Naive thymus-derived CD8-positive, alpha-beta T cell (primary cell): ENCODE measurements around the gene MTG2. TPM values are rescaled to one million over a fixed set of nuclear protein-coding genes. Genes with fewer than 3 reads are reported as not detected.

Experiments used
- ATAC-seq, 2 donors: fragments of 150-1000 bp; cut with Tn5 transposase in 1 of 2; sonication (Bioruptor Pico), chemical (Tn5 transposase) in 1 of 2; 1 replicate in 1 of 2; 2 replicates in 1 of 2; pipeline ENCODE4 v1.10.0; 2021; ENCODE audit warnings: mild to moderate bottlenecking in 2 of 2, moderate library complexity in 2 of 2
- POLR2A ChIA-PET: fragments of 350-600 bp; sonication (Branson Sonifier 250); formaldehyde crosslinking; loops from one replicate; lab custom pipeline; 2021; ENCODE audit warnings: antibody characterized with exemption; lab: Charles Lee
- DNase-seq, 10 donors: peaks; one replicate each; pipeline versions ENCODE4 v3.0.0 to v3.0.0-alpha.2; 2020 to 2022
- H3K27ac Mint-ChIP-seq, 10 donors: one replicate each; pipeline ENCODE4 v1.8.0; 2020 to 2022; ENCODE audit warnings: mild to moderate bottlenecking in 10 of 10, mixed read lengths in 10 of 10, moderate library complexity in 4 of 10, inconsistent platforms in 1 of 10
- H3K27me3 Mint-ChIP-seq, 5 donors: one replicate each; pipeline ENCODE4 v1.8.0; 2021 to 2022; ENCODE audit warnings: mixed read lengths in 5 of 5
- H3K36me3 Mint-ChIP-seq, 3 donors: one replicate each; pipeline ENCODE4 v1.8.0; 2020 to 2022; ENCODE audit warnings: mixed read lengths in 3 of 3, mild to moderate bottlenecking in 2 of 3, inconsistent platforms in 1 of 3
- H3K4me1 Mint-ChIP-seq, 4 donors: one replicate each; pipeline ENCODE4 v1.8.0; 2021 to 2022; ENCODE audit warnings: mixed read lengths in 4 of 4
- H3K4me3 Mint-ChIP-seq, 10 donors: one replicate each; pipeline ENCODE4 v1.8.0; 2020 to 2022; ENCODE audit warnings: mild to moderate bottlenecking in 10 of 10, mixed read lengths in 10 of 10, moderate library complexity in 6 of 10, inconsistent platforms in 1 of 10
- H3K9me3 Mint-ChIP-seq, 9 donors: one replicate each; pipeline ENCODE4 v1.8.0; 2020 to 2022; ENCODE audit warnings: mixed read lengths in 9 of 9, mild to moderate bottlenecking in 3 of 9, inconsistent platforms in 1 of 9, moderate library complexity in 1 of 9
- polyA plus RNA-seq, 3 donors: library from polyadenylated mRNA; unstranded; fragments of 300-500 nt; fragmentation: Illumina TruSeq; gene quantifications; one replicate each; pipeline ENCODE4 v1.2.3, GENCODE V29; 2021
- total RNA-seq, 8 experiments: library from RNA in 2 of 8; stranded (reverse) in 2 of 8; gene quantifications; one replicate each; pipeline ENCODE4 v1.2.3 and lab custom pipeline; 2021 to 2026

MTG2 gene
- total RNA-seq = 10 to 100 TPM; 44.2 to 45.1 TPM
- polyA plus RNA-seq = 10 to 100 TPM; 21.8 to 28.5 (median 21.9) TPM
- total RNA-seq (lab: John Stamatoyannopoulos, UW) = 15.7 to 50.5 (median 30.1) reads per million in 6 experiments

- DNase-seq (peak; percentile 87 to 97 (median 92)), ATAC-seq (peak; percentile 93 to 94)
- H3K4me1 Mint-ChIP-seq = peaks cover 10 to 48% (median 43%) of the 10 kb centered on the region in 4 donors
- H3K27ac Mint-ChIP-seq = peak within 1 kb of the TSS; percentile 92 to 98 (median 96)
- POLR2A ChIA-PET = interaction anchor here (0.6 to 2.2 kb wide), 5 partner anchors 39 to 152 kb away, joined by 3 to 9 read pairs (median 4); partner anchors contain the start of genes OSBPL2, PSMA7, SS18L1 and TAF4
- H3K36me3 Mint-ChIP-seq = peaks cover 0 to 2% (median 0%) of the 10 kb centered on the region in 3 donors
- peak within 1 kb of the TSS; percentile 84 to 96 (median 92) for H3K4me3 Mint-ChIP-seq
- no peaks in the 10 kb centered on the region for H3K9me3 Mint-ChIP-seq
- peaks cover 0 to 2% (median 0%) of the 10 kb centered on the region in 5 donors for H3K27me3 Mint-ChIP-seq
Measured at GRCh38 chr20:62182469-62183425, at the start of gene MTG2. MTG2 (plus strand) TSS chr20:62183028; CDS start chr20:62193421, 10,393 bp downstream.

- POLR2A ChIA-PET = interaction anchor here (1.0 to 3.6 kb wide), 4 partner anchors 9 to 61 kb away, joined by 6 to 44 read pairs (median 8); partner anchors contain the start of genes LSM14B, PSMA7 and SS18L1
- no peak for DNase-seq
- H3K27ac Mint-ChIP-seq = peak overlapping the region in 7 of 10 donors; percentile 65 to 92 (median 75)
- no peaks in the 10 kb centered on the region for H3K27me3 Mint-ChIP-seq
- ATAC-seq = no peak
- H3K4me1 Mint-ChIP-seq = peaks cover 24 to 53% (median 45%) of the 10 kb centered on the region in 4 donors
- no peaks in the 10 kb centered on the region for H3K9me3 Mint-ChIP-seq
- H3K36me3 Mint-ChIP-seq = peaks cover 8 to 94% (median 20%) of the 10 kb centered on the region in 3 donors
- H3K4me3 Mint-ChIP-seq = peak overlapping the region in 5 of 10 donors; percentile 6 to 55 (median 22)
Measured at GRCh38 chr20:62133051-62133845, 49.6 kb upstream of the MTG2 start.

GRCh38 chr20:62133864-62134263 is 49.0 kb upstream of the MTG2 start:
- H3K9me3 Mint-ChIP-seq = no peaks in the 10 kb centered on the region
- ATAC-seq = peak; percentile 27 to 54
- DNase-seq = no peak
- POLR2A ChIA-PET = interaction anchor here (0.6 to 3.6 kb wide), 5 partner anchors 9 to 68 kb away, joined by 4 to 44 read pairs (median 6); partner anchors contain the start of genes LSM14B, PSMA7, SS18L1 and TAF4
- peaks cover 9 to 94% (median 24%) of the 10 kb centered on the region in 3 donors for H3K36me3 Mint-ChIP-seq
- peaks cover 25 to 50% (median 42%) of the 10 kb centered on the region in 4 donors for H3K4me1 Mint-ChIP-seq
- peak overlapping the region in 4 of 10 donors; percentile 6 to 29 (median 18) for H3K4me3 Mint-ChIP-seq
- H3K27ac Mint-ChIP-seq = peak overlapping the region in 9 of 10 donors; percentile 57 to 85 (median 68)
- no peaks in the 10 kb centered on the region for H3K27me3 Mint-ChIP-seq

- H3K4me3 Mint-ChIP-seq = no peak overlapping the region
- DNase-seq (no peak), ATAC-seq (no peak)
- H3K27ac Mint-ChIP-seq = peak overlapping the region in 3 of 10 donors; percentile 25 to 79 (median 59)
- POLR2A ChIA-PET = interaction anchor here (1.2 to 3.6 kb wide), 6 partner anchors 11 to 124 kb away, joined by 3 to 44 read pairs (median 5); partner anchors contain the start of genes LSM14B and TAF4
- H3K4me1 Mint-ChIP-seq = peaks cover 22 to 46% (median 37%) of the 10 kb centered on the region in 4 donors
- H3K9me3 Mint-ChIP-seq = no peaks in the 10 kb centered on the region
- H3K36me3 Mint-ChIP-seq = peaks cover 9 to 95% (median 22%) of the 10 kb centered on the region in 3 donors
- no peaks in the 10 kb centered on the region for H3K27me3 Mint-ChIP-seq
Measured at GRCh38 chr20:62134735-62135231, 48.0 kb upstream of the MTG2 start.

GRCh38 chr20:62135573-62136266 is 47.1 kb upstream of the MTG2 start:
- H3K27ac Mint-ChIP-seq = peak overlapping the region in 6 of 10 donors; percentile 19 to 92 (median 70)
- no peak for DNase-seq
- H3K27me3 Mint-ChIP-seq = no peaks in the 10 kb centered on the region
- H3K4me1 Mint-ChIP-seq = peaks cover 24 to 50% (median 39%) of the 10 kb centered on the region in 4 donors
- no peak overlapping the region for H3K4me3 Mint-ChIP-seq
- ATAC-seq = no peak
- H3K36me3 Mint-ChIP-seq = peaks cover 9 to 95% (median 20%) of the 10 kb centered on the region in 3 donors
- POLR2A ChIA-PET = interaction anchor here (1.2 to 3.6 kb wide), 9 partner anchors 11 to 125 kb away, joined by 3 to 44 read pairs (median 4); partner anchors contain the start of genes LSM14B and TAF4
- H3K9me3 Mint-ChIP-seq = no peaks in the 10 kb centered on the region

- peak; percentile 70 to 79 for ATAC-seq
- DNase-seq = peak; percentile 61 to 86 (median 70)
- H3K27ac Mint-ChIP-seq = peak overlapping the region; percentile 19 to 94 (median 82)
- H3K4me1 Mint-ChIP-seq = peaks cover 25 to 51% (median 41%) of the 10 kb centered on the region in 4 donors
- H3K9me3 Mint-ChIP-seq = no peaks in the 10 kb centered on the region
- POLR2A ChIA-PET = interaction anchor here (1.2 to 3.6 kb wide), 8 partner anchors 12 to 126 kb away, joined by 3 to 44 read pairs (median 5); partner anchors contain the start of genes LSM14B and TAF4
- H3K4me3 Mint-ChIP-seq = no peak overlapping the region
- peaks cover 9 to 90% (median 21%) of the 10 kb centered on the region in 3 donors for H3K36me3 Mint-ChIP-seq
- H3K27me3 Mint-ChIP-seq = no peaks in the 10 kb centered on the region
Measured at GRCh38 chr20:62136283-62137091, 46.3 kb upstream of the MTG2 start.

- DNase-seq (no peak), ATAC-seq (no peak)
- Mint-ChIP-seq H3K4me3 (no peak overlapping the region), H3K4me1 (peaks cover 23 to 55% (median 44%) of the 10 kb centered on the region in 4 donors), H3K27ac (peak overlapping the region in 9 of 10 donors; percentile 41 to 94 (median 82)), H3K9me3 (no peaks in the 10 kb centered on the region), H3K36me3 (peaks cover 9 to 85% (median 21%) of the 10 kb centered on the region in 3 donors), H3K27me3 (no peaks in the 10 kb centered on the region)
- POLR2A ChIA-PET = interaction anchor here (1.5 to 3.6 kb wide), 5 partner anchors 12 to 111 kb away, joined by 5 to 44 read pairs (median 10); partner anchors contain the start of genes LSM14B and TAF4
Measured at GRCh38 chr20:62137092-62137384, 45.8 kb upstream of the MTG2 start.

GRCh38 chr20:62137478-62138203 is 45.2 kb upstream of the MTG2 start:
- POLR2A ChIA-PET = interaction anchor here (0.6 to 2.8 kb wide), 7 partner anchors 9 to 127 kb away, joined by 3 to 10 read pairs (median 5); no protein-coding TSS in a partner anchor
- ATAC-seq (no peak), DNase-seq (no peak)
- H3K27me3 Mint-ChIP-seq = no peaks in the 10 kb centered on the region
- H3K4me3 Mint-ChIP-seq = no peak overlapping the region
- H3K36me3 Mint-ChIP-seq = peaks cover 9 to 79% (median 21%) of the 10 kb centered on the region in 3 donors
- peak overlapping the region in 9 of 10 donors; percentile 43 to 94 (median 84) for H3K27ac Mint-ChIP-seq
- peaks cover 18 to 52% (median 41%) of the 10 kb centered on the region in 4 donors for H3K4me1 Mint-ChIP-seq
- H3K9me3 Mint-ChIP-seq = no peaks in the 10 kb centered on the region

- no peaks in the 10 kb centered on the region for H3K9me3 Mint-ChIP-seq
- H3K27me3 Mint-ChIP-seq = no peaks in the 10 kb centered on the region
- ATAC-seq = no peak
- no peak for DNase-seq
- no peak overlapping the region for H3K4me3 Mint-ChIP-seq
- peak overlapping the region in 9 of 10 donors; percentile 43 to 94 (median 80) for H3K27ac Mint-ChIP-seq
- peaks cover 18 to 51% (median 38%) of the 10 kb centered on the region in 4 donors for H3K4me1 Mint-ChIP-seq
- POLR2A ChIA-PET = interaction anchor here (0.6 to 2.8 kb wide), 8 partner anchors 9 to 127 kb away, joined by 3 to 10 read pairs (median 4); no protein-coding TSS in a partner anchor
- peaks cover 9 to 74% (median 21%) of the 10 kb centered on the region in 3 donors for H3K36me3 Mint-ChIP-seq
Measured at GRCh38 chr20:62138204-62138543, 44.7 kb upstream of the MTG2 start.
